HG03196 (cell line): ENCODE measurements around the gene RAD18.

ENCODE experiments used
- ATAC-seq: cut with Tn5 transposase; IDR thresholded peaks from one replicate; pipeline ENCODE4 v1.9.1; 2021; ENCODE audit not compliant: unreplicated experiment

The RAD18 gene

DNA sequence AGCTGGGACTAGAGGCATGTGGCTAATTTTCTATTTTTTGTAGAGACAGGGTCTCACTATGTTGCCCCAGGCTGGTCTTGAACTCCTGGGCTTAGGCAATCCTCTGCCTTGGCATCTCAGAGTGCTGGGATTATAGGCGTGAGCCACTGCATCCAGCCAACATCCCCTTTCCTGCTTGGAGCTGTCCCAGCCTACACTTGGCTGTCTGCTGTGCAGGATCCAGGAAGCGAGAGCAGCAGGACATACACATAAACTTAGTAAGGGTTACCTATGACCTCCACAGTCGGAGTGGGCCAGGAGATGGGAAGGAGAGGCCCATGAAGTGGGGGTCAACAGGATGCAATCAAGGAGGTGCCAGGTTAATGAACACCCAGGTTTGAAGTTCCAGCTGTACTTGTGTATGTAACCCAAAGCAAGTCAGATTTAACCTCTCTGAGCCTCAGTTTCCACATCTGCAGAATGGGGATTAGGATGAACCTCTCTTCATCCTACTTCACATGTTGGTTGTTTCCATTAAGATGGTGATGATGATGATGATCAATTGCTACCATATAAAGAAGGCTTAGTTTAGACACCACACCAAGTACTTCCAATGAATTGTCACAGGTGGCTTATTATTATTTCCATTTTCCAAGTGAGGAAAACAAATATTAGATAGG lies 124.4 kb downstream of the RAD18 start:
- no peak for ATAC-seq

GRCh38 chr3:8838234-8838633 lies 125.0 kb downstream of the RAD18 start:
- no peak for ATAC-seq

- ATAC-seq = no peak
Observed at GRCh38 chr3:8837162-8837561, 126.1 kb downstream of the RAD18 start.

GRCh38 chr3:8836096-8836495 lies 127.2 kb downstream of the RAD18 start:
- ATAC-seq = no peak

- no peak for ATAC-seq
Observed at GRCh38 chr3:8835385-8835784, 127.9 kb downstream of the RAD18 start.

DNA sequence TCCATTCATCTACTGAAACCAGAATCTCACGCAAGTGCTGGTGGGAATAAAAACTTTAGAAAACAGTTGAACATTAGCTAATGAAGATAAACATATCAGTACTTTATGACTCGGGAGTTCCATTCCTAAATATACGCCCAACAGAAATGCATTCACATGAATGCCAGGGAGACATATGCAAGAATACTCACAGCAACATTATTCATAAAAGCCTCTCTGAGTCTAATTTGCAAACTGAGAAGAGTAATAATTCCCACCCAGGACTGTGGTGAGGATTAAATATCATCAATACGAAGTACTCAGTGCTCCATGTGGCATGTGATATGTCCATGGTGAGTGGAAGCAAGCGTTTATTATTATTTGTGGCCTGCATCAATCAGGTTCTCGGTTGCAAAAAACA lies 128.3 kb downstream of the RAD18 start:
- ATAC-seq = no peak

DNA sequence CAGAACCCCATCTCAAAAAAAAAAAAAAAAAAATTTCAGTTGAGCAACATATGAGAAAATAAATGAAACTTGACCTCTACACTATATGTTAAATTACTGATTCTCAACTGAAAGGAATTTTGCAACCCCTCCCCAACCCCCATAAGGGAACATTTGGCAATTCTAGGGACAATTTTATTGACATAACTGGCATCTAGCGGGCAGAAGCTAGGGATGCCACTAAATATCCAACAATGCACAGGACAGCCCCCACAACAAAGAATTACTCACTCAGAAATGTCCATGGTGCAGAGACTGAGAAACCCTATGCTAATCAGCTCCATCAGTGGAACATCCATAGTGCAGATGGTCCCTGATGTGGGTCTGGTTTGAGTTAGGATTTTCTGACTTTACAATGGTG lies 135.6 kb downstream of the RAD18 start:
- ATAC-seq = no peak
